ENCODE data around the gene CARS2.
"Not testable (repeated sequence)": the region's sequence is repeated elsewhere in the genome, so short reads cannot be mapped to it uniquely, and the experiment has no call there.

Gene CARS2

DNA sequence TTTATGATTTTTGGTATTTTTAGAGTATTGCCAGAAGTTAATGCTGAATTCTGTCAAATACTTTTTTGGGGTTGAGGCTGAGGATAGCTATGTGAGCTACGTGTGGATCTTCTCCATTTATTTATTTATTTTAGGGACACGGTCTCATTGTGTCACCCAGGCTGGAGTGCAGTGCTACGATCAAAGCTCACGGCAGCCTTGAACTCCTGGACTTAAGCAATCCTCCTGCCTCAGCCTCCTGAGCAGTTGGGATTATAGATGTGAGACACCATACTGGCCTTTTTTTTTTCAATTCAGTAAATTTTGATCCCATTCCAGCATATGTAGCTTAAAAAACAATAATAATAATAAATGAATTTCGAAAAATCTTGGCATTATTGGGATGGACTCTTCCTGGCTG lies 28.6 kb upstream of the CARS2 start:
- H3K27ac ChIP-seq: no peak overlapping the region
- no peaks in the 10 kb centered on the region for H3K27me3 ChIP-seq
- TF ChIP-seq, protein P1, sequence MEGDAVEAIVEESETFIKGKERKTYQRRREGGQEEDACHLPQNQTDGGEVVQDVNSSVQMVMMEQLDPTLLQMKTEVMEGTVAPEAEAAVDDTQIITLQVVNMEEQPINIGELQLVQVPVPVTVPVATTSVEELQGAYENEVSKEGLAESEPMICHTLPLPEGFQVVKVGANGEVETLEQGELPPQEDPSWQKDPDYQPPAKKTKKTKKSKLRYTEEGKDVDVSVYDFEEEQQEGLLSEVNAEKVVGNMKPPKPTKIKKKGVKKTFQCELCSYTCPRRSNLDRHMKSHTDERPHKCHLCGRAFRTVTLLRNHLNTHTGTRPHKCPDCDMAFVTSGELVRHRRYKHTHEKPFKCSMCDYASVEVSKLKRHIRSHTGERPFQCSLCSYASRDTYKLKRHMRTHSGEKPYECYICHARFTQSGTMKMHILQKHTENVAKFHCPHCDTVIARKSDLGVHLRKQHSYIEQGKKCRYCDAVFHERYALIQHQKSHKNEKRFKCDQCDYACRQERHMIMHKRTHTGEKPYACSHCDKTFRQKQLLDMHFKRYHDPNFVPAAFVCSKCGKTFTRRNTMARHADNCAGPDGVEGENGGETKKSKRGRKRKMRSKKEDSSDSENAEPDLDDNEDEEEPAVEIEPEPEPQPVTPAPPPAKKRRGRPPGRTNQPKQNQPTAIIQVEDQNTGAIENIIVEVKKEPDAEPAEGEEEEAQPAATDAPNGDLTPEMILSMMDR (IDR thresholded peaks at IDR 0.05): no peak
- H3K4me3 ChIP-seq (ENCODE audit: low read depth in 1 of 2, low read length in 1 of 2): no peak overlapping the region
- no peaks in the 10 kb centered on the region for H3K9me3 ChIP-seq
- no peaks in the 10 kb centered on the region for H3K4me1 ChIP-seq (ENCODE audit: control insufficient read depth in 1 of 2, insufficient read depth in 1 of 2, low read depth in 1 of 2, low read length in 1 of 2)
- no peaks in the 10 kb centered on the region for H3K36me3 ChIP-seq

DNA sequence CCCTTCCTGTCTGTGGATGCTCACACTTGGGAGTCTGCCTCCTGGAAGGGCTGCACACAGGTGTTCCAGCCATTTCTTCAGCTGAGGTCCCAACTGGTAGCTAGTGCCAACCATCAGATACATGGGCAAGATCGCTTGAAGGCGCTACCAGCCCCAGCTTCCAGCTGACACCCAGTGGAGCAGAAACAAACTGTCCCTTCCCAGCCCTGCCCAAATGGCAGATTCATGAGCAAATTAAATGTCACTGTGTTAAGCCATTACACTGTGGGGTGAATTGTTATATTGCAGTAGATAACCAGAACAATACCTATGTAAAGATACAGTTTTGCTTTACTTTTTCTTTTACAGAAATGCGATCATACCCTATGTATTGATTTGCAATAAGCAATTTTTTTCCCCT lies 25.2 kb upstream of the CARS2 start:
- TF ChIP-seq, protein P1 (IDR thresholded peaks at IDR 0.05): no peak
- Histone ChIP-seq H3K27me3 (no peaks in the 10 kb centered on the region), H3K4me3 (ENCODE audit: low read depth in 1 of 2, low read length in 1 of 2) (no peak overlapping the region), H3K4me1 (ENCODE audit: control insufficient read depth in 1 of 2, insufficient read depth in 1 of 2, low read depth in 1 of 2, low read length in 1 of 2) (no peaks in the 10 kb centered on the region), H3K9me3 (no peaks in the 10 kb centered on the region), H3K36me3 (no peaks in the 10 kb centered on the region), H3K27ac (no peak overlapping the region)

DNA sequence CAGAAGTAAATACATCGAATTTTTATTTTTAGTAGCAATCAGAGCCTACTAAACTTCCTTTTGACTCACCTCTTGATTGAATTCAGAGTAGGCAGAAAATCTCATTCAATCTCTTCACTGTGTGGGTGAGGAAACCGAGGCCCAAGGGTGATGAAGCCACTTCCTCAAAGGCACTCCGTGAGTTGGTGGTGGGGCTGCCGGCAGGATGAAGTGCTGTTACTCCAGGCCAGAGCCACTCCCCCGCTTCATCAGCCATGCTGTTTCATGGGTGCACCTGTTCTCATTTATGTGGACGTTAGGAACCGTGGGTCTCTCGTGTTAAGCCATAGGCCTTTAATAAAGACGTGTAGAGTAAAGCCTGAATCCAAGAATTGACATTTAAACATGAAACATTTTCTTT lies 20.8 kb upstream of the CARS2 start:
- H3K27me3 ChIP-seq: no peaks in the 10 kb centered on the region
- TF ChIP-seq, protein P1 (IDR thresholded peaks at IDR 0.05): no peak
- peak overlapping the region; percentile 10 for H3K27ac ChIP-seq
- H3K4me3 ChIP-seq (ENCODE audit: low read depth in 1 of 2, low read length in 1 of 2): no peak overlapping the region
- no peaks in the 10 kb centered on the region for H3K9me3 ChIP-seq
- H3K4me1 ChIP-seq (ENCODE audit: control insufficient read depth in 1 of 2, insufficient read depth in 1 of 2, low read depth in 1 of 2, low read length in 1 of 2): no peaks in the 10 kb centered on the region
- peaks cover 6% of the 10 kb centered on the region for H3K36me3 ChIP-seq

DNA sequence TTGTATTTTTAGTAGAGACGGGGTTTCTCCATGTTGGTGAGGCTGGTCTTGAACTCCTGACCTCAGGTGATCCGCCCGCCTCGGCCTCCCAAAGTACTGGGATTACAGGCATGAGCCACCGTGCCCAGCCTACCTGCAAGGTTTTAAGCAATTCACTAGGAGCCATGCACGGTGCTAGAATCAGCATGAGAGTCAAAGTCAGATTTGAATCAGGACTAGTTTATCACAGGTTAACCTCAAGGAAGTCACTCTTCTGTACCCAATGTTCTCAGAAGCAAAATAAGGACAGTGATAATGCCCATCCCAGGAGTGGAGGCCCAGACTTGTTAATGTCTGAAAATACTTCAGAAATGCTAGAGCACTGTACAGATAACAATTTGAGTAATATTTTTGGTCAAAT lies 20.2 kb upstream of the CARS2 start:
- not testable (repeated sequence) for H3K4me1 ChIP-seq (ENCODE audit: control insufficient read depth in 1 of 2, insufficient read depth in 1 of 2, low read depth in 1 of 2, low read length in 1 of 2); H3K27me3 ChIP-seq; H3K9me3 ChIP-seq; H3K4me3 ChIP-seq (ENCODE audit: low read depth in 1 of 2, low read length in 1 of 2)
- peaks cover 12% of the 10 kb centered on the region for H3K36me3 ChIP-seq
- H3K27ac ChIP-seq: peak overlapping the region; percentile 10

DNA sequence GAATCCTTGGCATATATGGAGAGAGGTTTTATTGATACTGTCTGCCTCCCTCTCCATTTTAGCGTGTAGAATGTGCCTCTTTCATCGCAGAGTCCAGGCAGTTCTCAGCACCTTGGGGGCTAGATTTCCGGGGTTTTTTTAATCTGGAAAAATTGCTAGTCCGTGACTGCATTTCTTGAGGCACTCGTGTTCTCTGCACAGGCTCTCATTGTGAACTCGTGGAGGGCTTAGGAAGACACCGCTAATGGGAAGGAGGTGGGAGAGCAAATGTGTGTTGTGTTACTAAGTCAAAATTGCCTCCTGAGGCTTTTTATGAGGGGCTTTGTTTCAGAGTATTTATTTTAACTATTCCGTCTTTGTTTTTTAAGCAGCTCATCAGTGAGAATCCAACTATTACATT lies 17.7 kb upstream of the CARS2 start:
- H3K27me3 ChIP-seq: no peaks in the 10 kb centered on the region
- H3K9me3 ChIP-seq: no peaks in the 10 kb centered on the region
- peaks cover 35% of the 10 kb centered on the region for H3K36me3 ChIP-seq
- H3K27ac ChIP-seq: no peak overlapping the region
- TF ChIP-seq, protein P1 (IDR thresholded peaks at IDR 0.05): no peak
- no peak overlapping the region for H3K4me3 ChIP-seq (ENCODE audit: low read depth in 1 of 2, low read length in 1 of 2)
- no peaks in the 10 kb centered on the region for H3K4me1 ChIP-seq (ENCODE audit: control insufficient read depth in 1 of 2, insufficient read depth in 1 of 2, low read depth in 1 of 2, low read length in 1 of 2)

DNA sequence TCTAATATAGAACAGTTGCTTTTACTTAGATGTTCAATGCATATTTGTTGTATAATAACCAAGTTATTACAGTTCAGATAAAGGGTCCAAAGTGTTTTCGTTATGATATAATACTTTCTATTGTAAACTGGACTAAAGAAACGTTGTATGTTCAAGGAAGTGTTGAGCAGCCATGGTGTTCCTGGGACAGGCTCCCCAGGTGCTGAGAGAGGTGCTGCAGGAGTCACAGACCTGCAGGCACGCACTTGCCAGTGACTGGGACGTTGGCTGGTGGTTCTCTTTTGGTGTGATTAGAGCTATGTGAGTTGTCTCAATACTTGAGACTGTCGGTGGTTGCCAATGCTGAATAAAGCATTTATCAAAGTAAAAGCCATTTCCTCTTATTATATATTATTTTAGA lies 17.1 kb upstream of the CARS2 start:
- no peak overlapping the region for H3K4me3 ChIP-seq (ENCODE audit: low read depth in 1 of 2, low read length in 1 of 2)
- no peaks in the 10 kb centered on the region for H3K4me1 ChIP-seq (ENCODE audit: control insufficient read depth in 1 of 2, insufficient read depth in 1 of 2, low read depth in 1 of 2, low read length in 1 of 2)

More for the DNA sequence above, 17.1 kb upstream of the CARS2 start:
- no peak overlapping the region for H3K27ac ChIP-seq
- no peaks in the 10 kb centered on the region for H3K27me3 ChIP-seq
- peaks cover 35% of the 10 kb centered on the region for H3K36me3 ChIP-seq
- no peaks in the 10 kb centered on the region for H3K9me3 ChIP-seq
- TF ChIP-seq, protein P1 (IDR thresholded peaks at IDR 0.05): no peak
